ENCODE data around the gene CTBP1.
A peak's percentile ranks its signal among the peaks of the same experiment; 100 is the strongest.

The CTBP1 gene

DNA sequence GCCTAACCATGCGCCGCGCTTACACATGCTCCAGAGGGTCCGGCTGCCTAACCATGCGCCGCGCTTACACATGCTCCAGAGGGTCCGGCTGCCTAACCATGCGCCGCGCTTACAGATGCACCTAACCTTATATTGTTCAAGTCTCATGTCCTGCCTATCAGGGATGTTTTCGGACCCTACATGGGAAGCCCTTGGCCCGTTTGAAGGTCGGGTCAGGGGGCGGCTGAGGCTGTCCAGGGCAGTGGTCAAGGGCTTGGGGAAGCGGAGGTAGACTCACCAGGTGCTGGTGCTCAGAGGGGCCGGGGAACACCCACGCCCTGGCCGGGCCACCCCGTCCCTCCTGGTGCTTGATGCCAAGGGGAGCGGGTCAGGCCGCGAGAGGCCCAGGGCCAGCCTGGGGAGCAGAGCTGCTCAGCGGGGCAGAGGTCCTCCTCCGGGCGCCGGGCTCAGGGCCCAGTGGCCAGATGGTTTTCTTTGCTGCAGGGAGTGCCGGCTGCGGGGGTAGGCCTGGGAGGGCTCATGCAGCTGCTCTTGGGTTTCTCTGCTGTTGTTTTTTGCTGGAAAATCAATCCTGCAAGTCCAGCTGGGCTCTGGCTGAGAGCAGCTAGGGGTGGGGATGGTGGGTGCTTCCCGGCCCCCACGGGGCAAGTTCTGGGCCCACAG, 41.2 kb downstream of the CTBP1 start:
- DNase-seq, result no peak

DNA sequence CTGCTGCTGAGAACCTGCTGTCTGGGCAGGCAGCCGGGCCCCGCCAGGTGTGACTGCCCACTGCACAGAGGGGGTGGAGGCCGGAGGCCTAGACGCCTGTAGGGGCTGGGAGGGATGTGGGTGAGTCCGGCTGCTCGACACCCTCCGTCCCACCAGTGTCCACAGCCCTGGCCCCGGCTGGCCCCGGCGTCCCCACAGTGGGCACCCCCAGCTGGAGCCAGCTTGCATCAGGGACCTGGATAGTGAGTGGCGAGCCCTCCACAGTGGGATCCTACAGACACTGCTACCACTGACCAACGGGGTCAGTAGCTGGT, 41.8 kb downstream of the CTBP1 start:
- no peak for DNase-seq

DNA sequence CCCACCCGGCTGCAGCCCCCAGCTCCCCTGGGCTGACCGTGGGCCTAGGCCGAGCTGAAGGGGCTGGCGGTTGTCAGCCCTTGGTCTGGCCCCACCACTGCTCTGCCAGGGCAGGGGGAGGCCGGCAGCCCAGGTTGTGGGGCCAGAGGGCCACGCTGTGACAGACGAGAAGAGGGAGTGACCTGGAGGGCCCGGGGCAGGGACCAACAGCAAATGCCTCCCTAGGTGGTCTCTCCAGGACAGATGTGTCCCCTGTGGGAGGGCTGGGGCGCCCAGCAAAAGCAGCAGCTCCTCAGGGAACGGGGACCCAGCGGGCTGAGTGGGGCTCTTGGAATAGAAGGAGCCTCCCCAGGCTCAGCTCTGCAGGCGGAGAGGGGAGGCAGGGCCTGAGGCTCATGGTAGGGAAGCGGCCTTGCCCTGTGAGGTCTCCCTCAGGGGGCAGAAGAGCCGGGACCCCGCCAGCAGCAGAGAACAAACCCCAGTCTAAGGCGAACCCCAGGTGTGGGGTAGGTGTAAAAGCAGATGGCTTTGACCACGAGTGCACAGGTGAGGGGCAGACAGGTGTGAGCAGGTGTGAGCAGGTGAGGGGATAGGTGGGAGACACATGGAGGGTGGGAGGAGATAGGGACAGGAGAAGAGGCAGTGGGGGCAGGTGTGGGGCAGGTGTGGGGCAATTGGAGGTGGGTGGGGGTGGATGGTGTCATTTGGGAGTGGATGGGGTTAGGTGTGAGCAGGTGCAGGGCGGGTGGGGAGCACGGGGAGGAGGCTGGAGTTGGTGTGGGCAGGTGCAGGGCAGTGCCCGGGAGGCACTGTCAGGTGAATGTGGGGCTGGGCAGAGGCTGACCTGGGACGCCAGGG, 42.4 kb downstream of the CTBP1 start:
- no peak for DNase-seq

DNA sequence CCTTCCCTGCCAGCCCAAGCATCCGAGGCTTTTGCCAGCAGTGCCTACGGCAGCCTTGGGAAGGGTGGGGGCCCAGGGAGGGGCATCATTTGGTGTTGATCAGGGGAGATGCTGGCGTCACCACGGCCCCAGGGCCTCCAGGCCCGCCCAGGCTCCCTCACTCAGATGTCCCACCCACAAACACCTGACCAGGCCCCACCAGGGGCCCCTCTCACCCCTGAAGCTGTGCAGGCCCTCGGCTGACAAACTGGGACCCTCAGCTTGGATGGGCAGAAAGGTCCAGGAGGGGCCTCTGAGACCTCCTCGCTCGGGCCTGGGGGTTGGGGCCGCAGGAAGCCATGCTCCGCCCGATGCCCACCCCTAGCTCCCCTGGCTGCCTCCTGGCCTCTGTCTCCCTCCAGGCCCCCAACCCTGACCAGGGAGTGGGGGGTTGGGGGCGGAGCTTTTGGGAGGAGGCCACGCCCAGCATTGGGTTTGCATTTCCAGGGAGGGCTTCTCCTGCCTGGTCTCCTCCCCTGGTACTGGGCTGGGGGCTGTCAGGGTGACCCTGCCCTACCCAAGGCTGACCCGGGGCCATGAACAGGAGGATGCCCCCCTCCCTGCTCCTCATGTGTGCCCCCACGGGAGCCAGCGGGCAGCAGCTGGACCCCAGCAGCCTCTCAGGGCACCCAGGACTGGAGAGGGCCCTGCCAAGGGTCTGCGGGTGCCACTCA, 43.2 kb downstream of the CTBP1 start:
- no peak for DNase-seq

DNA sequence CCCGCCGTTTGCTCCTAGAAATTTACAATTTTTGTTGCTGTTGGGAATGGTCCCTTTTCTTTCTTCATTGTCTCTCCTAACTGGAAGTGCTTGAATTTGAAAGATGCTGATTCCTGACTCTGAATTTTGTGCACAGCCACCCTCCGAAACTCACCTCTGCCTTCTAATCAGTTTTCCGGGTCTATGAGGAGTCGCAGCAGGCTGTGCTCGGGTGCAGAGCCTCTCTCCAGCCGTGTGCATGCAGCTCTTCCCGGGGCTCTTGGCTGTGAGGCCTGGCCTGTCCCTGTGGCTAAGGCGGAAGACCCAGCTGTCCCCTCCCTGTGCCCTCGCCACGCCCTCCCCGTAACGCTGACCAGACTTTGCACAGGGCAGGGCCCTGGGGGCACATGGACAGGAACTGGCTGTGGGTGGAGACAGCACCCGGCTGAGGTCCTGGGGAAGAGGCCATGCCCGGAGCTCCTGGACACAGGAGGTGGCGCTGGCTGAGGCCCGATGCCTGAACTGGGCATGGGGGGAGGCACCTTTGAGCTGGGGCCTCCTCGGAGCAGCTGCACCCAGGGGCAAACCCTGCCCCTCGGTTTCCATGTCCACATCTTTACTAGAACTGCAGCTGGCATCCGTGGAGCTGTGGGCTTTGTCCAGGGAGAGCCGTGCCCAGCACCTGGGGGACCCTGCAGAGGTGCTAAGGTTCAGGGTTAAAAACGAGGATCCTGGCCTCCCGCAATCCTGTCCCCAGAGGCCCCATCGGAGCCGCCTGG, 43.9 kb downstream of the CTBP1 start:
- DNase-seq, result no peak

DNA sequence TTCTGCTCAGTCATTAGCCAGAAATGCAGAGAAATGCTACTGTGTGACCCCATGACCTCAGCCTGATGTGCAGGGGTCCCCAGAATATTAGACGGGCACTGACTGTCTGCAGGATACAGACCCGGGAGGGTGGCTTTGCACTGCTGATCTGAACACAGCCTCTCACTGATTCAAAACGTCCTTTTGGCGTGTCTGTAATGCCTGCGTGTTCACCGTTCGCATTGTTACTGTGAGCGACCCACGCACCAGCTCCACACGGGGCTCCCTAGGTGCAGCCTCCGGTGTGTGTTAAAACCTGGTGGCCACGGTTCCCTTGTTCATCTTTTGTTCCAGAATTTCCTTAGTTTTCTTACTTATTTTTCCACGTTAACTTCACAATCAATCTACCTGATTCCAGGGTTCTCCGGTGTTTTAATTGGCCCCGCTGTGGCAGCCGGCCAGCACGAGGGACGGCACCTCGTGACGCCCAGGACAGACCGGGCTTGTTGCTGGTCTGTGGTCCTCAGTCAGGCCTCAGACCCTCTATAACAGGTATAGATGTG, 44.6 kb downstream of the CTBP1 start:
- DNase-seq, result peak; percentile 20

DNA sequence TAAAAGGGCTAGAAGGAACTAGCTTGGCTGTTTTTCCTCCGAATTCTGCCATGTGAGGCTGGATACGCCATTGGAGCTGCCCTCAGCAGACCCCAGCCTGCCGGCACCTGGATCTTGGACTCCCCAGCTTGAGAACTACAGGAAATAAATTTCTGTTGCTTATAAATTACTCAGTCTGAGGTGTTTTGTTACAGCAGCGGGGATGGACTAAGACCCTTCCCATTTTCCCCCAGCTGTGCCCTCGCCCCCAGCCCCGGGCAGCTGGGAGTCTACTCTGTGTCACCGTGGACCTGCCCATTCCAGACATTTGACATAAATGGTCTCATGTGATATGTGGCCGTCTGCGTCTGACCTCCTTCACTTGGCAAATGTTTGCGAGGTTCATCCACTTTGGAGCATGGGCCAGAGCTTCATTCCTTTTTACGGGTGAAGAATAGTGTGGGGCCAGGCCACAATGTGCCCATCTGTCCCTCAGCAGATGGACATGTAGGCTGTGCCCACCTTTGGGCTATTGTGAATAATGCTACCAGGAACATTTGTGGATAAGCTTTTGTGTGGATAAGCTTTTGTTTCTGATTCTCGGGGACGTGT, 45.8 kb downstream of the CTBP1 start:
- peak; percentile 23 for DNase-seq

DNA sequence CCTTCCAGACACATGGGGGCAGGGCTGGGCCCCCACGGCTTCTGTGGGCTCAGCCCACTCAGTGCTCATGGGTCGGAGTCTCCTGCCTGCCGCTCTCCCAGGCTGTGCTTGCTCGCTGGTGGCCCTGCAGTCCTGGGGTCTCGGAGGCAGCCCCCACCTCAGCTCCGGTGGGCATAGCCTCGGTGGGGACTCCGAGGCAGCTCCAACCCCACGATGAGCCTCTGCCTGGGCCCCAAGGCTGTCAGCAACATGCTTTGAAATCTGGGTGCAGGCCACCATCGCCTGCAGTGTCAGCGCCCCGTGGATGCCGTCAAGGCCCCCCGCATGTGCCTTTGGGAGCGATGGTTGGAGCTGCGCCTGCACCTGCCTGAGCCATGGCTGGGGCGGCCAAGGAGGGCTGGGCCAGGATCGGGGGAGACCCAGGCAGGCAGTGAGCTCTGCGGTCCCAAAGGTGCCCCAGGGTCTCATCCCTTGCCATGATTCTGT, 46.4 kb downstream of the CTBP1 start:
- no peak for DNase-seq

DNA sequence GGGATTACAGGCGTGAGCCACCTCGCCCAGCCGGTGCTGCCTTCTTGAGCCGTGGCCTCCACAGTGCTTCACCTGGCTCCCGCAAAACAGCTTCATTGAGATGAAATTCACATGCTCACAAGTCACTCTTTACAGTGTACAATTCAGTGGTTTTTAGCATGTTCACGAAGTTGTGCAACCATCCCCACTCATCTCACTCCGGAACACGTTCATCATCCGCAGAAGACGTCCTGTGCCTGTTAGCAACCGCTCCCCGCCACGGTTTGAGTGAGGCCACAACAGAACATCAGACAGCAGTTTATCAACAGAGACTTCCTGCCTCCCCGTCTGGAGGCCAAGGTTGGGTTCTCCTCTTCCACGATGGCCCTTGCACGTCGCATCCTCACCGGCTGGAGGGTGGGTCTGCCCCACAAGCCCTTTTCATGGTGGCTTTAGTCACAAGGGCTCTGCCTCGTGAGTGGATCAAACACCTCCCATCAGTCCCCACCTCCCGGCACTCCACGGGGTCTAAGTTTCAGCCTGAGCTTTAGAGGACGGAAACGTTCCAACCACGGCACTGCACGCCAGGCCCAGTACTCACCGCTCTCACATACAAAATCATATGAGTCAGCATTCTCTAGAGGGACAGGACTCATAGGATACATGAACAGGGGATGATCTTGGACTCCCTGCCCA, 46.9 kb downstream of the CTBP1 start:
- DNase-seq, result peak; percentile 86

DNA sequence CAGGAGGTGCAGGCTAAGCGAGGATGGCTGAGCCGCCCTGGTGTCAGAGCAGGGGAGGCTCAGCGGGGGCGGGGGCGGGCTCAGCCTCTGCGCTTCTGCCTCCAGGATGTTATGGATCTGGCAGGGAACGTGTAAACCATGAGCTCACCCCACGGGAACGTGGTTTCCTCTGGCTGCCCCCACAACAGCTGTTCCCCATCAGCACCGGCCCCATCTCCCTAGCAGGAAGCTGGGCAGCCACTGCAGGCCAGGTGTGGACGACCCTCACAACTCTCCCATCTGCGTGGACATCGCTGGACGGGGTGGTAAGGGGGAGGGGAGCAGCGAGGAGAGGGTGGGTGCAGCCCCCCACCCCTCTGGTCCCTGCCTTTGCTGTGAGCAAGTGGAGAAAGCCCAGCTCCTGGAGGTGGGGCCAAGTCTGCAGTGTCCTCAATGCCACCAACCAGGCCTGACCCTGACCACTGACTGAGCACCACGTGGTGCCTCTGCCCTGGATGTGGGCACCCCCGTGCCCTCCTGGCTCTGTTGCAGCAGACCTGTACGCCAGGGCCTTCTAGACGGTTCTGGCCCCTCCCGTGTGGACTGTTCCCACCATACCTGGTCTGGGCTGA, 48.4 kb downstream of the CTBP1 start:
- DNase-seq, result peak; percentile 33

DNA sequence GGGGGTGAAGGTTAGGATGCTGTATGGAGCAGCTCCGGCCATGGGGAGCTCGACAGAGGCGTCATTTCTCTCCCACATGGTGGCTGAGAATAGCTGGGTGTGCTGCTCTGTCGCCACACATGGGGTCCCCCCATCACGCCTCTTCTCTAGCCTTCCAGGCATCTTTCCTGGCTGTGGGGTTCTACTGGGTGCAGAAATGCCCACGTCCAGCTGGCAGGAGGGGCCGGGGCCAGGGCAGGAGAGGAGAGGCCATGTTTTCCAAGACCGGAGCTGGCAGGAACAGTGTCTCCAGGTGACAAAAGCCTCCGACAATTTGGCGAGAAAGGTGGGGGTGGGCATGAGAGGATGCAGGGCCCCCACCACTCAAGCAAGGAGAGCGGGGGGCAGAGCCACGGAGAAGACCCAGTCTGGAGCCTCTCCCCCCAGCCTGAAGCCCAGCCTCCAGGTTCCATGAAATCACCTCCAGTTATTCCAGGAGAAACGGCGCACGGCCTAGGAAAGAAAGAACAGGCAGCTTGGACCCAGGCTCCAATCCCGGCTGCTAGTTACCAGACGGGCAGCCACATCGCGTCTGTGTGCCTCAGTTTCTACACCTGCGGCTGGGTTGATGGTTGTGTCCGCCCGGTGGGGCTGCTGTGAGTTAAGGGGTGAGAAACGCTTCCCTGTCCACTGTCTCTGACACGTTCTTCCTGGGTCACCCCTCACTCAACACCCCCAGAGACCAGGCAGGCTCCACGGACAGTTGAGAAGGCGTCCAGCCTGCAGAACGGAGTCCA, 49.2 kb downstream of the CTBP1 start:
- DNase-seq, result peak; percentile 18

DNA sequence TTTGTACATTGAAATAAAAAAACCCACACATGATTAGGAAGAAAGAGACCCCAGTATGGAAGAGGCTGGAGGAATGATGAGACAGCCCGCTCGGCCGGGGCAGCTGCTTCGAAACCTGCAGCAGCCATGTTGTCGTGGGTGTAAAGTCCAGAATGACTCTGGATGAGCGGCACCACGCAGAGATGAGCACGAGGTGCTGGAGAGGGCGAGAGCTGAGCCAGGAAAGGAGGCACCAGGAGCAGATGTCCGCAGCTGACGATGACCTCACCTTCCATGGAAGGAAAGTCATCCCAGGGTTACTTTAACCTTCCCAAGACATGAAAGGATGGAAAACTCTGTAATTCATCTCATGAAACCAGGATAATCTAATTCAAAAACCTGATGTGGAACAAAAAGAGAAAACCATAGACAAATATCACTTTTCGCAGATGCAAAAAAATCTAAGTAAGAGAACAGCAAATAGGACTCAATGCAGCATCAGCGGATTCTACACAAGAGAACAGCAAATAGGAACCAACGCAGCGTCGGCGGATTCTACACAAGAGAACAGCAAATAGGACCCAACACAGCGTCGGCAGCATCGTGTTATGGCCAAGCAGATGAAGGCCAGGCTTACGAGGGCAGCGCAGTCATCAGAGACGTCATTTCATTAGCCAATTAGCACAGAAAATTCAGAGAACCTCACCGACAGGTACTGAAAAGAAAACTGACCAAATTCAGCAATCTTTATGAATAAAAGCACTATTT, 50.7 kb downstream of the CTBP1 start:
- peak; percentile 17 for DNase-seq

DNA sequence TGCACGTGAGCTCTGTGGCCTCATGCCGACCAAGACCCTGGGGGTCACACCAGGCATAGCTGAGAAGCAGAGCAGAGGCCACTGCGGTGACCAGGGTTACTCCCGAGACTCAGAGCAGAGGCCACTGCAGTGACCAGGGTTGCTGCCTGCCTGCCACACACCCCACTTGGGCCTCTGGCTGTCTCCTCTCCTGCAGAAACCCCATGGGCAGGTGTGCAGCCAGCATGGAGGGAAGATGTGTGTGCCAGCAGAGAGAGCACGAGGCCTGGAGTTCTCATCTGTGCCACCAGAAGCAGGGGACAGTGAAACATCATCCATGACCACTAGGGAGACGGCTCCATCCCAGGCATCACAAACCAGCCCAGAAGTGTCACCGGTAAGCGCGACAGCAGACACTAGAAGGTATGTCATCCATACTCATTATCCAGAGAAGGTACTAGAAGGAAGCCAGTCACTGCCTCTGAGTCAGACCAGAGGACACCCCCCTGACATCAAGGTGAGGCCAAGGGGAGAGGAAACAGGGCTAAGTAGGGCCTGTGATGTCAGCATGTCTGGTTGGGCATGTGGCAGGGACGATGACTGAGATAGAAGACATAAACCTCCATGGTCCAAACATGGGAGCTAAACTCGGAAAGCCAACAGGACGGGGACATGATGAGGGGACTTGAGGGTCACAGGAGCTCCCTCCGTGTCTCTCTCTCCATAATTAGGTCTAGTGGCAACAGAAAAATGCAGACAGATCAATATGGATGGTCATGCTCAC, 52.3 kb downstream of the CTBP1 start:
- peak; percentile 21 for DNase-seq

DNA sequence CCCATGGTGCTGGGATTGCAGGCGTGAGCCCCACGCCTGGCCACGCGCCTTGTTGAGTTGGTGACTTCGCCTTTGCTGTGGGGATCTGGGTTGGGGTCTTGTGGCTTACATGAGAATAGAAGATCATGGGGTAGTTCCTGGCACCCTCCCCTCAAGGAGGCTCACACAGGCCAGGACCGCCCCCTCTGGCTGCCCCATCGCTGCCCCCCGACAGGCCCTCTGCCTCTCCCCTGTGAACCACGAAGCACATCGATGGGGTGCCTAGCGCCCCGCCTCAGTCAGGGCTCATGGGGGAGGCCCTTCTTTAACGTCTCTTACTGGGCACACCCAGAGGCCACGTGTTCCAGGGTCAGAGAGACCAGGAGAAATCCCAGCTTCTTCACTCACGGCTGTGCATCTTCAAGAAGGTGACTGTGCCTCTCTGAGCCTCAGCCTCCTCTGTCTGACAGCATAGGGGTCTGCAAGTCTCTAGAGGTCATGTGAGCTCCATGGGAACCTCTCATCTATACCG, 53.0 kb downstream of the CTBP1 start:
- peak; percentile 5 for DNase-seq

DNA sequence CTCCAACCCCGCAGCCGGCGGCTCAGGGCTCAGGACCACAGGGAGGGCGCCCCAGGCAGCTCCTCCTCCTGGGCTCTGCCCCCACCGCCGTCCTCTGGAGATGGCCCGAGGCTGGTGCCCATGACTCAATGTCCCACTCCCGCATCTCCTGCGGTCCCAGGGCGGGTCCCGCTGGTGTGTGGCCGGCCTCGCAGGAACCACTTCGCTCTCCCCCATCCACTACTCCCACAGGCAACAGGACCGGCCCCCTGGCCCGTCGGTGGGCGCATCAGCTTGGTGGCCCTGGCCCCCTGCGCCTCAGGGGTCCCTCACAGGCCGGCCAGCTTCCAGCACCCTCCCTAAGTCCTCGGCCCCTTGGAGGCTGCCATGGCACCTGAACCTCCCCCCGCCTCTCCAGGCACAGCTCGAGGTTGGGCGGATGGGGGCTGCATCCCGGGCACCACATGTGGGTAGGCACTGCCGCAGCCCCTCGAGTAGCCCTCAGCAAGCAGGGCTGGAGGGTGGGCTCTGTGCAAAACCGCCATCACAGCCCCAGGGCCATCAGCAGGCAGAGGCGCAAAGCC, 53.7 kb downstream of the CTBP1 start:
- peak; percentile 20 for DNase-seq

DNA sequence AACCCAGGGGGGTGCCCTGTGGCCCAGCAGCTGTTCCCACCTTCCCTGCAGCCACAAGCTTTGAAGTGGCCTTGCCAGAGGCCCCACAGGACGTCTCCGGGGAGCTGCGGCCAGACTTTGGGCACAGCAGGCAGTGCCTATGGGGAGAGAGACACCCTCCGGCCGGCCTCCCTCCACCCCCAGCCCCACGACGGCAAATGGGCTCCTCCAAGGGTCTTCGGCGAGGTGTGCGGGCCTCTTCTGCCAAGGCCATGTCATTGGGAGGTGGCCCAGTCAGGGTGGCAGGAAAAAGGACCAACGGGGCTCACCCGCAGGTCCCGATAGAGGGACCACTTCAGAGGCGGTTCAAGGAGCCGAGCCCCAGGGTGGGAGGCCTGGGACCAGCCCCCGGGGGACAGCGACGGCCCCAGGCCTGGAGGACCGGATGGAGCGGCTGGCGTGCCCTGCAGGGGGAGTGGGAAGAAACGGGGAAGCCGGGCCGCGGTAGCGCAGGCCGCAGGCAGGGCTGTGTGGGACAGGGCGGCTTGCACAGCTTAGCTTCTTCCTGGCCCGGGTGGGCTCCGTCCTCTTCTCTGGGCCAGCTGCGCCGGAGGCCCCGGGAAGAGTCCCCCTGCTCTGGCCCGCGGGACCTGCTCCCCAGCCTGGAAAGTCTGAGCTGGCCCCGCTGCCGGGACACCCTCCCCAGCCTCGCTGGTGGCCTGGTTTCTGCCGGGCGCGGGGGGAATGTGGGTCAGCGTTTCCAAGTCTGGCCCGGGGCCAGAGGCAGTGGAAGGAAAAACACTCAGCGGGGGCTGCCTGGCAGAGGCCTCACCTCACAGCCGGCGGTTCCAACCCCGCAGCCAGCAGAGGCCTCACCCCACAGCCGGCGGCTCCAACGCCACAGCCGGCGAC, 54.7 kb downstream of the CTBP1 start:
- DNase-seq, result peak; percentile 18
